VCaP (cell line): ENCODE measurements around the gene GTF2H1.

Experiments
- H3K27ac ChIP-seq: fragments of 450-650 bp; 2 replicates; pipeline ENCODE4 v1.5.1; 2017
- CTCF ChIP-seq: fragments of 450-650 bp; conservative IDR thresholded peaks from 2 replicates; pipeline ENCODE4 v1.5.1; 2017; ENCODE audit warnings: mild to moderate bottlenecking, moderate library complexity

Gene GTF2H1

GRCh38 chr11:18416459-18416858, 94.1 kb downstream of the GTF2H1 start:
- no peak overlapping the region for H3K27ac ChIP-seq
- no peak for TF ChIP-seq CTCF
